OCI-LY1 (cell line): Measurements from ENCODE around the gene ASXL2.

Source experiments
- H2AFZ ChIP-seq: fragments of 200-600 bp; sonication (generic), shearing (Covaris generic); 2 replicates; pipeline ENCODE4 v1.6.0; 2014; ENCODE audit warnings: antibody characterized with exemption, mild to moderate bottlenecking, low read length
- H3F3A ChIP-seq: fragments of 200-600 bp; sonication (generic), shearing (Covaris generic); 2 replicates; pipeline ENCODE4 v1.6.0; 2014; ENCODE audit warnings: mild to moderate bottlenecking, antibody characterized with exemption, low read length, moderate library complexity; ENCODE audit not compliant: insufficient read depth
- H3K27ac ChIP-seq: fragments of 200-600 bp; sonication (generic); 2 replicates; pipeline ENCODE4 v1.5.1; 2014; ENCODE audit warnings: low read length, mixed run types, mild to moderate bottlenecking, low read depth; ENCODE audit not compliant: poor library complexity, severe bottlenecking
- H3K27me3 ChIP-seq: fragments of 200-600 bp; sonication (generic); 2 replicates; pipeline ENCODE4 v1.6.0; 2014; ENCODE audit warnings: antibody characterized with exemption, mild to moderate bottlenecking, low read length, moderate library complexity; ENCODE audit not compliant: insufficient read depth
- H3K36me3 ChIP-seq: fragments of 200-600 bp; sonication (generic); 2 replicates; pipeline ENCODE4 v1.6.1; 2014; ENCODE audit warnings: mild to moderate bottlenecking, antibody characterized with exemption, low read length, moderate library complexity, mixed read lengths; ENCODE audit not compliant: insufficient read depth
- H3K4me1 ChIP-seq: fragments of 200-600 bp; sonication (generic); 2 replicates; pipeline ENCODE4 v1.5.1; 2014; ENCODE audit warnings: mild to moderate bottlenecking, low read length, moderate library complexity; ENCODE audit not compliant: insufficient read depth, severe bottlenecking
- H3K4me2 ChIP-seq: fragments of 200-600 bp; sonication (generic), shearing (Covaris generic); 2 replicates; pipeline ENCODE4 v1.6.1; 2014; ENCODE audit warnings: low read length
- H3K4me3 ChIP-seq: fragments of 200-600 bp; sonication (generic); 2 replicates; pipeline ENCODE4 v1.5.1; 2014; ENCODE audit warnings: low read length, low read depth, mild to moderate bottlenecking, mixed read lengths; ENCODE audit not compliant: poor library complexity, severe bottlenecking
- H3K79me2 ChIP-seq: fragments of 200-600 bp; shearing (Covaris generic); 2 replicates; pipeline ENCODE4 v1.6.1; 2016; ENCODE audit warnings: mixed run types, low read length, mixed read lengths; ENCODE audit not compliant: insufficient read depth
- H3K9ac ChIP-seq: fragments of 200-600 bp; sonication (generic), shearing (Covaris generic); 2 replicates; pipeline ENCODE4 v1.6.1; 2014; ENCODE audit warnings: mild to moderate bottlenecking, low read length, mixed read lengths
- H3K9me2 ChIP-seq: fragments of 200-600 bp; sonication (generic), shearing (Covaris generic); 2 replicates; pipeline ENCODE4 v1.6.1; 2014; ENCODE audit warnings: low read depth, mild to moderate bottlenecking, low read length, mixed read lengths
- H3K9me3 ChIP-seq: fragments of 200-600 bp; shearing (Covaris generic); 2 replicates; pipeline ENCODE4 v1.6.1; 2014; ENCODE audit warnings: low read length, mixed read lengths
- H4K20me1 ChIP-seq: fragments of 200-600 bp; sonication (generic), shearing (Covaris generic); 2 replicates; pipeline ENCODE4 v1.6.0; 2016; ENCODE audit warnings: mild to moderate bottlenecking, low read length; ENCODE audit not compliant: insufficient read depth
- CTCF ChIP-seq: fragments of 200-600 bp; sonication (generic), shearing (Covaris generic); IDR thresholded peaks from 2 replicates; pipeline ENCODE4 v1.5.1; 2017; ENCODE audit warnings: mild to moderate bottlenecking, antibody characterized with exemption, low read length, moderate library complexity, mixed read lengths
- EZH2 ChIP-seq: fragments of 200-600 bp; sonication (generic), shearing (Covaris generic); IDR thresholded peaks from 2 replicates; pipeline ENCODE4 v1.8.0; 2017; ENCODE audit warnings: borderline replicate concordance, mixed run types, mild to moderate bottlenecking, antibody characterized with exemption, low read length, moderate library complexity, mixed read lengths

The ASXL2 gene

GRCh38 chr2:25885933-25886332 lies 7.6 kb upstream of the ASXL2 start:
- H3K36me3 ChIP-seq: no peaks in the 10 kb centered on the region
- no peak overlapping the region for H3K27ac ChIP-seq
- H3K4me3 ChIP-seq: no peak overlapping the region
- no peak overlapping the region for H3K4me2 ChIP-seq
- no peaks in the 10 kb centered on the region for H3F3A ChIP-seq
- H2AFZ ChIP-seq: no peak overlapping the region
- H3K79me2 ChIP-seq: no peaks in the 10 kb centered on the region
- no peaks in the 10 kb centered on the region for H3K9me2 ChIP-seq
- no peaks in the 10 kb centered on the region for H3K4me1 ChIP-seq
- H3K9ac ChIP-seq: no peak overlapping the region
- no peak for TF ChIP-seq CTCF
- no peak for TF ChIP-seq EZH2
- H3K9me3 ChIP-seq: no peaks in the 10 kb centered on the region
- peaks cover 7% of the 10 kb centered on the region; the same call in 1 of the 2 replicates for H3K27me3 ChIP-seq
- no peaks in the 10 kb centered on the region for H4K20me1 ChIP-seq

GRCh38 chr2:25881764-25882163 lies 3.5 kb upstream of the ASXL2 start:
- H3F3A ChIP-seq: no peaks in the 10 kb centered on the region
- H3K9me2 ChIP-seq: no peaks in the 10 kb centered on the region
- no peaks in the 10 kb centered on the region for H3K27me3 ChIP-seq
- H3K4me2 ChIP-seq: no peak overlapping the region
- no peaks in the 10 kb centered on the region for H3K36me3 ChIP-seq
- H3K27ac ChIP-seq: no peak overlapping the region
- TF ChIP-seq EZH2 (no peak), CTCF (no peak)
- H3K9ac ChIP-seq: no peak overlapping the region
- no peaks in the 10 kb centered on the region for H4K20me1 ChIP-seq
- H2AFZ ChIP-seq: no peak overlapping the region
- H3K4me1 ChIP-seq: peaks cover 13% of the 10 kb centered on the region
- no peaks in the 10 kb centered on the region for H3K9me3 ChIP-seq
- H3K79me2 ChIP-seq: peaks cover 11% of the 10 kb centered on the region
- no peak overlapping the region for H3K4me3 ChIP-seq

- no peak overlapping the region for H2AFZ ChIP-seq
- no peaks in the 10 kb centered on the region for H3K9me2 ChIP-seq
- no peaks in the 10 kb centered on the region for H3K36me3 ChIP-seq
- H3K4me2 ChIP-seq: peak overlapping the region; percentile 81
- peaks cover 26% of the 10 kb centered on the region for H3K4me1 ChIP-seq
- no peak for TF ChIP-seq EZH2
- no peak for TF ChIP-seq CTCF
- peak overlapping the region; percentile 100 for H3K4me3 ChIP-seq
- peak overlapping the region; percentile 65 for H3K9ac ChIP-seq
- H3K9me3 ChIP-seq: no peaks in the 10 kb centered on the region
- no peaks in the 10 kb centered on the region for H3F3A ChIP-seq
- H3K27me3 ChIP-seq: no peaks in the 10 kb centered on the region
- H4K20me1 ChIP-seq: no peaks in the 10 kb centered on the region
- peaks cover 37% of the 10 kb centered on the region for H3K79me2 ChIP-seq
- no peak overlapping the region for H3K27ac ChIP-seq
Measured at GRCh38 chr2:25879133-25879730, 945 bp upstream of the ASXL2 start.
